Fibroblast of villous mesenchyme (primary cell): ENCODE data around the gene PDE4D. TPM values are rescaled to one million over a fixed set of nuclear protein-coding genes. Genes with fewer than 3 reads are reported as not detected.
"Not testable (repeated sequence)": the region's sequence is repeated elsewhere in the genome, so short reads cannot be mapped to it uniquely, and the experiment has no call there.

Source experiments
- DNase-seq: peaks from one replicate; pipeline ENCODE4 v3.0.0-alpha.2; 2010; ENCODE audit warnings: low read depth
- H3K4me3 ChIP-seq: 2 replicates; pipeline ENCODE4 v1.5.1; 2011; ENCODE audit warnings: low read depth, mild to moderate bottlenecking, low read length
- total RNA-seq: library from RNA; depleted of rRNA; stranded (reverse); fragments of >200 nt; gene quantifications from 2 replicates; pipeline ENCODE4 v1.2.3, GENCODE V29; 2012
- TF ChIP-seq, protein P1 (sequence below): IDR thresholded peaks from 2 replicates; pipeline ENCODE4 v1.5.1; 2012; ENCODE audit warnings: low read depth, mild to moderate bottlenecking, low read length; ENCODE audit not compliant: insufficient read depth

Gene PDE4D
- total RNA-seq, 1 donor = 6.0 TPM

DNA sequence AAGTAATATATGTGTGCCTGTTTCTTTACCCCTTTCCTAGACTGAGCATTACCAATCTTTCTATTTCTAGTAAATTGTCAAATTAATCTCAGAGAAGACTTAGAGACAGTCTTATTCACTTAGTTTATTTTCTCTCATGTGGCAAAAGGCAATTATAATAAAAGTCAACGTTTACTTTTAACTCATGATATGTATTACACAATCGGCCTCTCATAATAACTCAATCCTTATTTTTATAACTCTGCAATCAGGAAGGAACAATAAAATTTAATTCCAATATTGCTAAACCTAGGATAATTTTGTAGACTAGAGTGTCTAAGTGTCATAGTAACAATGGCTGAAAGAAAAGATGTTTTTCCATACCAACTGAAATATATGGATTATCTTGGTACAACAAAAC is 214.6 kb downstream of the PDE4D start:
- no peak for DNase-seq
- no peak overlapping the region for H3K4me3 ChIP-seq
- TF ChIP-seq, protein P1, sequence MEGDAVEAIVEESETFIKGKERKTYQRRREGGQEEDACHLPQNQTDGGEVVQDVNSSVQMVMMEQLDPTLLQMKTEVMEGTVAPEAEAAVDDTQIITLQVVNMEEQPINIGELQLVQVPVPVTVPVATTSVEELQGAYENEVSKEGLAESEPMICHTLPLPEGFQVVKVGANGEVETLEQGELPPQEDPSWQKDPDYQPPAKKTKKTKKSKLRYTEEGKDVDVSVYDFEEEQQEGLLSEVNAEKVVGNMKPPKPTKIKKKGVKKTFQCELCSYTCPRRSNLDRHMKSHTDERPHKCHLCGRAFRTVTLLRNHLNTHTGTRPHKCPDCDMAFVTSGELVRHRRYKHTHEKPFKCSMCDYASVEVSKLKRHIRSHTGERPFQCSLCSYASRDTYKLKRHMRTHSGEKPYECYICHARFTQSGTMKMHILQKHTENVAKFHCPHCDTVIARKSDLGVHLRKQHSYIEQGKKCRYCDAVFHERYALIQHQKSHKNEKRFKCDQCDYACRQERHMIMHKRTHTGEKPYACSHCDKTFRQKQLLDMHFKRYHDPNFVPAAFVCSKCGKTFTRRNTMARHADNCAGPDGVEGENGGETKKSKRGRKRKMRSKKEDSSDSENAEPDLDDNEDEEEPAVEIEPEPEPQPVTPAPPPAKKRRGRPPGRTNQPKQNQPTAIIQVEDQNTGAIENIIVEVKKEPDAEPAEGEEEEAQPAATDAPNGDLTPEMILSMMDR = no peak

DNA sequence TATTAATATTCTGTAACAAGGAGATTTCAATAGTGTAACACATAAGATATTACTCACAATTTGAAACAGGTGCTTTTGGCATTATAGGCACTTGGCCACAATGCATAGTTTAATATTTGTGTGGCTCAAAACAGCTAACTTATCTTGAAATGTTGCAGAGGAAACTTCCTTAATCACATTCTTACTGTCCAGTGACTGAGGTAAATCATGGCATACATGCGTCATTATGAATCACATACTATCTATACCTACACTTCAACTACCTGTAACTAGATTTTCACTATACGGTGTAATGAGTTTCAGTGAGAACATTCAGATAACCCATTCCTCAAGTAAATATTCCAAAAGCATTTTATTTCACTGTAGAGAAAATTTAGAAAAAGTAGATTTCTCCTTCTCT is 218.8 kb downstream of the PDE4D start:
- no peak for DNase-seq
- no peak overlapping the region for H3K4me3 ChIP-seq
- TF ChIP-seq, protein P1 = no peak

DNA sequence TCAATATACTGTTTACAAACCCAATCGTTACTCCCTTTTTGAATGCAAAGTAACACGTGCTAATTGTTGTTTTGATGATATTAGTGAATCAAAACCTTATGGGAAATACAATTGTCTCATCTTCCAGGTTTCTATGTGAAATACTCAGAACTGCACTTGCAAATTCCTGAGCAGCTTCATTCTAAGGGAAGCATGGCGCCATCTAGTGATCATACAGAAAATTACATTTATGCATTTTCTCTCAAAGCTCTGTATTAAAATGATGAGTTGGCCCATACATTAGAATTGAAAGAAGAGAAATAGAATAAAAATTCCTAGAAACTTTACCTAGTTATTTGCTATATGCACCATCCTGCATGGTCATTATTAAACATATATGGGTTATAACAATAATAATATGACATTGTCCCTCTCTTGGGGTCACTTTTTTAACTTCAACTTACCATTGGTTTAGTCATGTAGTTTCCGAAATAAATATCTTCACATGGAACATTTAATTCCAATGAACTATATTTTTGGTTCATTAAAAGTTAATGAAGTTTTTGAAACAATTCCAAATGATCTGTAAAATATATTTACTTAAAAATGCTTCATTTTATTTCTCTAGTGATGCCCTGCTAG is 220.0 kb downstream of the PDE4D start:
- DNase-seq = peak; percentile 67
- TF ChIP-seq, protein P1 = peak; percentile 72
- no peak overlapping the region for H3K4me3 ChIP-seq

DNA sequence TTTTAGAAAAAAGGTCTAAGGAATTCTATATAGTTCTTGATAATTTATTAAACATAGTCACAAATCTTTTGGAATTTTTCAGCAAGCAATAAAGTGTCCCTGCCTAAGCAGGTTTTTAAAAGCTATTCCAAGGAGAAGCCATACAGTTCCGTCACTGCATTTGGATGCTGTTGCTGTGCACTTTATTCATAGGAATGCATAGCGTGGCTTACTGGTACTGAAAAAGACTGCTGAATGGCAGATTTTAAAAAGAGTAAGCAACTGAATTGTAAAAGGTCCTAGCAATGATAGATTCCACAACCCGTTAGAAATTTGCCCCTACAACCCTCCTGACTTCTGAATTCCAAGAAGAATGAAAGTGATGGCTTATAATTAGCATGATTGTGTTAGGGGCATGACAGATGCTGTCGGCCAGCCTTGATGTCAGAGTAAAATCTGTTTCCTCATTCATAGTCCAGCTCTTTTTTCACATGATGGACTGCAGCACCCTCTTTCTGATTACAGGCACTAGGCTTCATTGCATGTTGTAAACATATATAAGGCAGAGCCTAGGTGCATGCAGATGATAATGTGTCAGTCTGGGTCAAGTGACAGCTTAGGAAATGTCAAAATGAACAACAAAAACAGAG is 227.0 kb downstream of the PDE4D start:
- H3K4me3 ChIP-seq = no peak overlapping the region
- no peak for DNase-seq
- TF ChIP-seq, protein P1 = no peak

DNA sequence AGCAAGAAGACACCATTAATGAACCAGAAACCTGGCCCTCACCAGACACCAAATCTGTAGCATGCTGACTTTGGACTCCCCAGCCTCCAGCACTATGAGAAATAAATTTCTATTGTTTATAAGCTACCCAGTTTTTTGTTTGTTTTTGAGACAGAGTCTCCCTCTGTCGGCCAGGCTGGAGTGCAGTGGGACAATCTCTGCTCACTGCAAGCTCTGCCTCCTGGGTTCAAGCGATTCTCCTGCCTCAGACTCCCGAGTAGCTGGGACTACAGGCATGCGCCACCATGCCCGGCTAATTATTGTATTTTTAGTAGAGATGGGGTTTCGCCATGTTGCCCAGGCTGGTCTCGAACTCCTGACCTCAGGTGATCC is 227.7 kb downstream of the PDE4D start:
- DNase-seq, H3K4me3 ChIP-seq: not testable (repeated sequence)

DNA sequence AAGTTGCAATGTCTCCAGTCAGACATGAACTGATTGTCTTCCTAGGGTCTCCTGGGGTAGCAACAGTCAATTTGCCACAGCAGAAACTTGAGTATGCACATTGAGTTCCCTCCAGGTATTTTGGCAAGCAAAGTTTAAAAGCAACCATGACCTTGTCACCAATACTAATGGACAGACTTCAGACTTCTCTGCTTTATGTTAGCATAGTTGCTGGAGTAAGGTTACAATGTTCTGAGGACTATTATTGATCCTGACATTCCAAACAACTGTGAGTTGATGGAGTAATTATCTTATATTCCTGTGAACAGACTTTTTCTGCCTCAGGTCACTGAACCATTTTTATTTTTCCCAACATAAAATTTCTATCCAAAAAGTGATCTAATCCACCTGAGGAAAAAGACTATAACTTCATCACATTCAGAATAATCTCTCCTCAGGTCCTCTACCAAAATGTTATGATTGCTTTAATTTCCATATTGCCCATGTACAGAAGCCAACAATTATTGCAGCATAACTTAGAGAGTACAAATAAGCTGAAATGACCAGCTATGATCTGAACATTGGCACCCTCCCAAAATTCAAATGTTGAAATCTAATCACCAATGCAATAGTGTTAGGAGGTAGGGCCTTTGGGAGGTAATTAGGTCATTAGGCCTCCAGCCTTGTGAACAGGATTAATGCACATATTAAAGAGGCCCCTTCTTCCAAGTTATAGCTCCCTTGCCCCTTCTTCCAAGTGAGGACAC is 228.3 kb downstream of the PDE4D start:
- no peak overlapping the region for H3K4me3 ChIP-seq
- TF ChIP-seq, protein P1 = no peak
- DNase-seq = no peak

DNA sequence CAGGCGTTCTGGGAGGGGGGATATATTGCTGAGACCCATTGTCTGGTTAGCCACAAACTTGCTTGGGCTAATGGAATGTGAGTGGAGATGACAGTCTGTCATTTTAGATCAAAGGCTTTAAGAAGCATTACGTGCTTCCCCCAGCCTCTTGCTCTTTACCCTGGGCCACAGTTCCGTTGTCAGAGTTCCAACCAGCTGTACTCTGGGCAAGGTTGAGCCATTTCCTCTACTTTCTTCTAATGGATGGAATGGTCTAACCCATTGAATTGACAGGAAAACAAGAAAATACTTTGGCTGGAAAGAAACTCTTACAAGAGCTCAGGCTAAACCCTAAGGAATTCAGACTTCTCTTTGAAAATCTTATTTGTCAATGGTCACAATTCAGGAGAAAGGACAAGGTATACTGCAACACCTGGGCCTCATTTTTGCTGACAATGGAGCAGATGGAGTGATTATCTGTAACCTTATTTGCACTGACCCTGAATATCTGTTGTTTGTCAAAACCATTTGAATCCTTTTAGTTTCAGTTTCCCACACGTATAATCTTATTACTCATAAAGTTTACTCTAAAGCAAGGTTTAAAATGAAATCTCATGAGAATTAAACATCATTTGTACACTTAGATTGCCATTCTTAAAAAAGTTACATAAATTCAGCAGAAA is 231.4 kb downstream of the PDE4D start:
- TF ChIP-seq, protein P1 = no peak
- DNase-seq = peak; percentile 45
- peak overlapping the region; percentile 12 for H3K4me3 ChIP-seq
